ENCODE results near the gene ZNF565. TPM values are rescaled to one million over a fixed set of nuclear protein-coding genes. Genes with fewer than 3 reads are reported as not detected.

ZNF565 gene
- total and polyA plus RNA-seq, 8 donors = 0.45 to 16.3 (median 2.3) TPM

GRCh38 chr19:36169084-36169760, 45.2 kb downstream of the ZNF565 start:
- peaks cover 0 to 14% (median 11%) of the 10 kb centered on the region in 4 donors for H3K36me3 ChIP-seq
- H3K4me1 ChIP-seq = peaks cover 12 to 25% (median 19%) of the 10 kb centered on the region in 4 donors
- TF ChIP-seq POLR2AphosphoS5 (IDR thresholded peaks at IDR 0.05) (peak in 2 of 3 donors; percentile 5 to 45), EP300 (IDR thresholded peaks at IDR 0.05) (no peak), POLR2A (IDR thresholded peaks at IDR 0.05) (no peak), CTCF (IDR thresholded peaks at IDR 0.05) (no peak)
- H3K27me3 ChIP-seq = no peaks in the 10 kb centered on the region
- WGBS, 5 donors = 20 to 36% (median 24%) methylated on average over 9 of the region's 9 CpGs
- H3K4me3 ChIP-seq = no peak overlapping the region
- peak; percentile 35 to 50 for DNase-seq
- H3K27ac ChIP-seq = peak overlapping the region; percentile 59 to 77 (median 75)
- no peaks in the 10 kb centered on the region for H3K9me3 ChIP-seq
- intact Hi-C loops (cut with DNase I; ENCODE audit: low total_unique reads) = loop anchor here (5.0 kb wide), 1 partner anchor 47 kb away; no protein-coding TSS in a partner anchor

GRCh38 chr19:36163813-36164212, 50.7 kb downstream of the ZNF565 start:
- H3K27ac ChIP-seq = no peak overlapping the region
- no peak overlapping the region for H3K4me3 ChIP-seq
- 92 to 98% (median 96%) methylated on average over 12 of the region's 12 CpGs for WGBS, 5 donors
- intact Hi-C loops (cut with DNase I; ENCODE audit: low total_unique reads) = no loop called here
- H3K9me3 ChIP-seq = no peaks in the 10 kb centered on the region
- H3K4me1 ChIP-seq = peaks cover 0 to 6% (median 2%) of the 10 kb centered on the region in 4 donors
- no peaks in the 10 kb centered on the region for H3K27me3 ChIP-seq
- TF ChIP-seq EP300 (IDR thresholded peaks at IDR 0.05) = no peak
- no peak for TF ChIP-seq POLR2AphosphoS5 (IDR thresholded peaks at IDR 0.05)
- TF ChIP-seq POLR2A (IDR thresholded peaks at IDR 0.05) = no peak
- TF ChIP-seq CTCF (IDR thresholded peaks at IDR 0.05) = no peak
- H3K36me3 ChIP-seq = peaks cover 0 to 22% (median 19%) of the 10 kb centered on the region in 4 donors
- DNase-seq = no peak

GRCh38 chr19:36160821-36161596, 53.5 kb downstream of the ZNF565 start:
- no peak overlapping the region for H3K27ac ChIP-seq
- TF ChIP-seq POLR2A (IDR thresholded peaks at IDR 0.05) (no peak), EP300 (IDR thresholded peaks at IDR 0.05) (no peak), POLR2AphosphoS5 (IDR thresholded peaks at IDR 0.05) (no peak), CTCF (IDR thresholded peaks at IDR 0.05) (no peak)
- no peak for DNase-seq
- H3K9me3 ChIP-seq = no peaks in the 10 kb centered on the region
- WGBS, 5 donors = 81 to 91% (median 89%) methylated on average over 7 of the region's 7 CpGs
- intact Hi-C loops (cut with DNase I; ENCODE audit: low total_unique reads) = no loop called here
- H3K4me1 ChIP-seq = no peaks in the 10 kb centered on the region
- H3K27me3 ChIP-seq = no peaks in the 10 kb centered on the region
- no peak overlapping the region for H3K4me3 ChIP-seq
- peaks cover 0 to 15% (median 11%) of the 10 kb centered on the region in 4 donors for H3K36me3 ChIP-seq

GRCh38 chr19:36153126-36153525, 61.3 kb downstream of the ZNF565 start:
- DNase-seq = no peak
- peak overlapping the region in 3 of 4 donors; percentile 50 to 57 (median 54) for H3K4me3 ChIP-seq
- peaks cover 25 to 43% (median 37%) of the 10 kb centered on the region in 4 donors for H3K36me3 ChIP-seq
- H3K27ac ChIP-seq = peak overlapping the region in 4 of 5 donors; percentile 89 to 95 (median 92)
- no peaks in the 10 kb centered on the region for H3K9me3 ChIP-seq
- no peaks in the 10 kb centered on the region for H3K27me3 ChIP-seq
- no peak for TF ChIP-seq POLR2AphosphoS5 (IDR thresholded peaks at IDR 0.05)
- no peak for TF ChIP-seq POLR2A (IDR thresholded peaks at IDR 0.05)
- TF ChIP-seq CTCF (IDR thresholded peaks at IDR 0.05) = no peak
- no peak for TF ChIP-seq EP300 (IDR thresholded peaks at IDR 0.05)
- H3K4me1 ChIP-seq = peaks cover 0 to 24% (median 18%) of the 10 kb centered on the region in 4 donors
- WGBS, 5 donors = 90 to 96% (median 94%) methylated on average over 10 of the region's 10 CpGs
- intact Hi-C loops (cut with DNase I; ENCODE audit: low total_unique reads) = no loop called here

Measured in stomach (tissue), 9 donors.